ENCODE data around the gene TEN1. TPM values are rescaled to one million over a fixed set of nuclear protein-coding genes. Genes with fewer than 3 reads are reported as not detected.
"Not testable (repeated sequence)": the region's sequence is repeated elsewhere in the genome, so short reads cannot be mapped to it uniquely, and the experiment has no call there.

Gene TEN1
- total RNA-seq, 1 donor: 23.2 TPM

GRCh38 chr17:76040376-76040775 lies 61.3 kb downstream of the TEN1 start:
- H3K27me3 ChIP-seq (ENCODE audit: insufficient read depth, low read length): no peaks in the 10 kb centered on the region
- no peak for TF ChIP-seq CTCF (IDR thresholded peaks at IDR 0.05; ENCODE audit: extremely low read depth, low read depth, low read length)
- no peak overlapping the region for H3K4me3 ChIP-seq (ENCODE audit: insufficient read depth, low read length)
- no peak overlapping the region for H3K4me2 ChIP-seq (ENCODE audit: insufficient read depth, low read length)
- no peak overlapping the region for H2AFZ ChIP-seq (ENCODE audit: low read length)
- no peak overlapping the region for H3K27ac ChIP-seq (ENCODE audit: low read depth, low read length)
- no peaks in the 10 kb centered on the region for H3K79me2 ChIP-seq (ENCODE audit: insufficient read depth, low read length)
- no peaks in the 10 kb centered on the region for H3K9me3 ChIP-seq (ENCODE audit: low read depth, low read length)
- peaks cover 9% of the 10 kb centered on the region for H4K20me1 ChIP-seq (ENCODE audit: insufficient read depth, low read length)
- no peak for DNase-seq (ENCODE audit: insufficient read length, low spot score, missing footprints)
- H3K36me3 ChIP-seq (ENCODE audit: insufficient read depth, low read length): peaks cover 67% of the 10 kb centered on the region
- H3K4me1 ChIP-seq (ENCODE audit: insufficient read depth, low read length): no peaks in the 10 kb centered on the region

GRCh38 chr17:76042868-76043267 lies 63.8 kb downstream of the TEN1 start:
- H3K27me3 ChIP-seq (ENCODE audit: insufficient read depth, low read length); H3K27ac ChIP-seq (ENCODE audit: low read depth, low read length); H3K4me3 ChIP-seq (ENCODE audit: insufficient read depth, low read length); H3K4me1 ChIP-seq (ENCODE audit: insufficient read depth, low read length); H3K9me3 ChIP-seq (ENCODE audit: low read depth, low read length); DNase-seq (ENCODE audit: insufficient read length, low spot score, missing footprints); H3K79me2 ChIP-seq (ENCODE audit: insufficient read depth, low read length); H2AFZ ChIP-seq (ENCODE audit: low read length); H3K4me2 ChIP-seq (ENCODE audit: insufficient read depth, low read length): not testable (repeated sequence)
- peaks cover 90% of the 10 kb centered on the region for H3K36me3 ChIP-seq (ENCODE audit: insufficient read depth, low read length)
- H4K20me1 ChIP-seq (ENCODE audit: insufficient read depth, low read length): peaks cover 14% of the 10 kb centered on the region

- peaks cover 93% of the 10 kb centered on the region for H3K36me3 ChIP-seq (ENCODE audit: insufficient read depth, low read length)
- not testable (repeated sequence) for H3K79me2 ChIP-seq (ENCODE audit: insufficient read depth, low read length)
Observed at GRCh38 chr17:76044475-76045007, 65.5 kb downstream of the TEN1 start.

GRCh38 chr17:76046064-76046463 lies 67.0 kb downstream of the TEN1 start:
- H4K20me1 ChIP-seq (ENCODE audit: insufficient read depth, low read length): peaks cover 23% of the 10 kb centered on the region
- no peaks in the 10 kb centered on the region for H3K4me1 ChIP-seq (ENCODE audit: insufficient read depth, low read length)
- no peaks in the 10 kb centered on the region for H3K9me3 ChIP-seq (ENCODE audit: low read depth, low read length)
- peaks cover 13% of the 10 kb centered on the region for H3K79me2 ChIP-seq (ENCODE audit: insufficient read depth, low read length)
- no peak for DNase-seq (ENCODE audit: insufficient read length, low spot score, missing footprints)
- no peak overlapping the region for H3K27ac ChIP-seq (ENCODE audit: low read depth, low read length)
- H3K4me3 ChIP-seq (ENCODE audit: insufficient read depth, low read length): no peak overlapping the region
- H3K36me3 ChIP-seq (ENCODE audit: insufficient read depth, low read length): peaks cover 93% of the 10 kb centered on the region
- TF ChIP-seq CTCF (IDR thresholded peaks at IDR 0.05; ENCODE audit: extremely low read depth, low read depth, low read length): no peak
- H3K4me2 ChIP-seq (ENCODE audit: insufficient read depth, low read length): no peak overlapping the region
- no peaks in the 10 kb centered on the region for H3K27me3 ChIP-seq (ENCODE audit: insufficient read depth, low read length)
- no peak overlapping the region for H2AFZ ChIP-seq (ENCODE audit: low read length)

More at GRCh38 chr17:76044475-76045007, 65.5 kb downstream of the TEN1 start:
- H3K4me1 ChIP-seq (ENCODE audit: insufficient read depth, low read length); H3K9me3 ChIP-seq (ENCODE audit: low read depth, low read length); H2AFZ ChIP-seq (ENCODE audit: low read length); H3K4me2 ChIP-seq (ENCODE audit: insufficient read depth, low read length); H3K27me3 ChIP-seq (ENCODE audit: insufficient read depth, low read length); DNase-seq (ENCODE audit: insufficient read length, low spot score, missing footprints); H3K4me3 ChIP-seq (ENCODE audit: insufficient read depth, low read length); H3K27ac ChIP-seq (ENCODE audit: low read depth, low read length): not testable (repeated sequence)
- H4K20me1 ChIP-seq (ENCODE audit: insufficient read depth, low read length): peaks cover 28% of the 10 kb centered on the region

GRCh38 chr17:76048025-76048605 lies 69.1 kb downstream of the TEN1 start:
- peaks cover 79% of the 10 kb centered on the region for H3K36me3 ChIP-seq (ENCODE audit: insufficient read depth, low read length)
- no peak for TF ChIP-seq CTCF (IDR thresholded peaks at IDR 0.05; ENCODE audit: extremely low read depth, low read depth, low read length)
- H3K27ac ChIP-seq (ENCODE audit: low read depth, low read length): peak overlapping the region; percentile 25
- peaks cover 32% of the 10 kb centered on the region for H4K20me1 ChIP-seq (ENCODE audit: insufficient read depth, low read length)
- no peak for DNase-seq (ENCODE audit: insufficient read length, low spot score, missing footprints)
- no peak overlapping the region for H3K4me3 ChIP-seq (ENCODE audit: insufficient read depth, low read length)
- H2AFZ ChIP-seq (ENCODE audit: low read length): no peak overlapping the region
- H3K4me2 ChIP-seq (ENCODE audit: insufficient read depth, low read length): no peak overlapping the region
- H3K79me2 ChIP-seq (ENCODE audit: insufficient read depth, low read length): peaks cover 30% of the 10 kb centered on the region
- H3K27me3 ChIP-seq (ENCODE audit: insufficient read depth, low read length): no peaks in the 10 kb centered on the region
- H3K4me1 ChIP-seq (ENCODE audit: insufficient read depth, low read length): peaks cover under 1% of the 10 kb centered on the region
- no peaks in the 10 kb centered on the region for H3K9me3 ChIP-seq (ENCODE audit: low read depth, low read length)
